Prostate gland (tissue), 2 donors: ENCODE data around the gene YOD1. TPM values are rescaled to one million over a fixed set of nuclear protein-coding genes. Genes with fewer than 3 reads are reported as not detected.

Experiments
- DNase-seq: peaks from one replicate; pipeline ENCODE4 v3.0.0-alpha.2; 2019; ENCODE audit warnings: low spot score
- H3K27ac ChIP-seq, 2 donors: fragments of 200-600 bp; sonication (generic); 2 replicates each; pipeline ENCODE4 v1.5.1; 2017 to 2019
- H3K27me3 ChIP-seq: fragments of 200-600 bp; sonication (generic); replicated peaks from 2 replicates; pipeline ENCODE4 v1.5.1; 2019; ENCODE audit not compliant: insufficient read depth
- H3K36me3 ChIP-seq, 2 donors: fragments of 200-600 bp; sonication (generic); 1 replicate in 1 of 2; 2 replicates in 1 of 2; pipeline versions ENCODE4 v1.5.1 to v1.8.1; 2017 to 2019
- H3K4me1 ChIP-seq: fragments of 200-600 bp; sonication (generic); replicated peaks from 2 replicates; pipeline ENCODE4 v1.5.1; 2019
- H3K4me3 ChIP-seq, 2 donors: fragments of 200-600 bp; sonication (generic); 2 replicates each; pipeline ENCODE4 v1.5.1; 2017 to 2019
- H3K9me3 ChIP-seq: fragments of 200-600 bp; sonication (generic); 2 replicates; pipeline ENCODE4 v1.5.1; 2017
- POLR2A ChIP-seq: fragments of 450-650 bp; IDR thresholded peaks from one replicate; pipeline ENCODE4 v1.6.1; 2016; ENCODE audit warnings: antibody characterized with exemption, mild to moderate bottlenecking
- POLR2AphosphoS5 ChIP-seq: sonication (generic); formaldehyde crosslinking; IDR thresholded peaks from one replicate; pipeline ENCODE4 v1.6.1; 2017; ENCODE audit warnings: antibody characterized with exemption
- WGBS: methylation state at CpG from one replicate; pipeline ENCODE4 v1.1.5; 2018; 5-methylcytosine and 5-hydroxymethylcytosine counted together
- intact Hi-C: fragments of 100-400 bp; cut with DNase I; formaldehyde crosslinking; loops from one replicate; pipeline ENCODE4 v1.14.2; 2022
- total RNA-seq, 2 donors: library from RNA; depleted of rRNA; stranded (reverse); fragments of >200 nt; gene quantifications; one replicate each; pipeline ENCODE4 v1.1.0, GENCODE V29; 2016
- TF ChIP-seq, protein P1 (sequence below), 4 experiments: fragments of 200-600 bp in 2 of 4; fragments of 450-650 bp in 2 of 4; sonication (generic) in 2 of 4; IDR thresholded peaks; 1 replicate in 3 of 4; 2 replicates in 1 of 4; pipeline ENCODE4 v1.5.1; 2016 to 2019; ENCODE audit warnings: antibody characterized with exemption in 4 of 4, mild to moderate bottlenecking in 2 of 4, moderate library complexity in 2 of 4

The YOD1 gene
- total RNA-seq, 2 donors from 2014 or later = 6.2 to 10.8 TPM

GRCh38 chr1:207056673-207057072, 5.7 kb upstream of the YOD1 start:
- Histone ChIP-seq H3K4me1 (no peaks in the 10 kb centered on the region), H3K9me3 (no peaks in the 10 kb centered on the region), H3K27me3 (no peaks in the 10 kb centered on the region), H3K36me3 (no peaks in the 10 kb centered on the region), H3K4me3 (no peak overlapping the region), H3K27ac (no peak overlapping the region)
- TF ChIP-seq, protein P1, sequence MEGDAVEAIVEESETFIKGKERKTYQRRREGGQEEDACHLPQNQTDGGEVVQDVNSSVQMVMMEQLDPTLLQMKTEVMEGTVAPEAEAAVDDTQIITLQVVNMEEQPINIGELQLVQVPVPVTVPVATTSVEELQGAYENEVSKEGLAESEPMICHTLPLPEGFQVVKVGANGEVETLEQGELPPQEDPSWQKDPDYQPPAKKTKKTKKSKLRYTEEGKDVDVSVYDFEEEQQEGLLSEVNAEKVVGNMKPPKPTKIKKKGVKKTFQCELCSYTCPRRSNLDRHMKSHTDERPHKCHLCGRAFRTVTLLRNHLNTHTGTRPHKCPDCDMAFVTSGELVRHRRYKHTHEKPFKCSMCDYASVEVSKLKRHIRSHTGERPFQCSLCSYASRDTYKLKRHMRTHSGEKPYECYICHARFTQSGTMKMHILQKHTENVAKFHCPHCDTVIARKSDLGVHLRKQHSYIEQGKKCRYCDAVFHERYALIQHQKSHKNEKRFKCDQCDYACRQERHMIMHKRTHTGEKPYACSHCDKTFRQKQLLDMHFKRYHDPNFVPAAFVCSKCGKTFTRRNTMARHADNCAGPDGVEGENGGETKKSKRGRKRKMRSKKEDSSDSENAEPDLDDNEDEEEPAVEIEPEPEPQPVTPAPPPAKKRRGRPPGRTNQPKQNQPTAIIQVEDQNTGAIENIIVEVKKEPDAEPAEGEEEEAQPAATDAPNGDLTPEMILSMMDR (IDR thresholded peaks at IDR 0.05) = no peak
- peak; percentile 10 for TF ChIP-seq POLR2AphosphoS5
- DNase-seq = no peak
- WGBS = 88% methylated on average over 6 of the region's 6 CpGs
- intact Hi-C loops = no loop called here

DNA sequence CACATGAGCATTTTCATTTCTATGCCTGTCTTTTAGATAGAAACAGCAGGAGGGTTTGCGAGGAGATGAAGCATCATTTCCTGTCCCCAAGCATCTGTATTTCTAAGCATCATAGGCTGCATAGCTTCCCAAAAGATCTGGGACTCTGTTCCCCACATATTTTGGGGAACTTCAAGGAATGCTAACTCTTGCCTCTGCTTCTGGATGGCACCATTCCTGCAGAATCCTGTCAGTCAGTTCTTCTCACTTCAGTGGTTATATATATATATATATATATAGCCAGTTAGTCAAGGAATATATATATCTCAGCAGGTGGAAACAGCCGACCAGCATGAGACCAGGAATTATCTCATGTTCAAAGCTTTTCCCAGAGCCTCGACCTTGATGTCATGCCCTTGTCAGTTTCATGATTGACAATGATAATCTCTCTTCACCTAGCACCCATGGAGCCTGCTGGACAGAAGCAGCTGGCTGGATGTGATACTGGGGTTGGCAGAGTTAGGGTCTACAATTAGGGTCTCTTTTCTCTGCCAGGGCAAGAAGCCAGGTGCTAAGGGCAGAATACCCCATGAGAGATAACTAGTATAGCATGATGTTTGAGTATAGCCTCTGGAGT, 4.5 kb upstream of the YOD1 start:
- Histone ChIP-seq H3K9me3 (no peaks in the 10 kb centered on the region), H3K4me3 (no peak overlapping the region), H3K4me1 (no peaks in the 10 kb centered on the region), H3K36me3 (no peaks in the 10 kb centered on the region), H3K27ac (no peak overlapping the region), H3K27me3 (no peaks in the 10 kb centered on the region)
- WGBS = 97% methylated on average over 3 of the region's 3 CpGs
- TF ChIP-seq POLR2A (no peak), POLR2AphosphoS5 (no peak)
- TF ChIP-seq, protein P1 (IDR thresholded peaks at IDR 0.05) = no peak
- no peak for DNase-seq
- intact Hi-C loops = no loop called here

DNA sequence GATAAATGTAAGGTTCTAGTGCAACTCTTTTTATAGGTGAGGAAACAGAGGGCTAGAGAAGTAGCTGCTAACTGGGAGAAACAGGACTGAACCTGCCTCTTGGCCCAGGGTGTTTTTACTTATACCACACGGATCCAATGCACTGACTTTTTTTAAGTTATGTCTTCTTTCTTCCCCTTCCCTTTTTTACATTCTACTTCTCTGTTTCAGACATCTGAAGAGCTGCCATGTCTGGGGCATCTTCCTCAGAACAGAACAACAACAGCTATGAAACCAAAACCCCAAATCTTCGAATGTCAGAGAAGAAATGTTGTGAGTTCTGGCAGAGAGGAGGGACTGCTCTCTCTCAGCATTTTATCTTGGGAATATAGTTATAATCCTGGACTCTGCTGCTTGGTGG, 3.5 kb upstream of the YOD1 start:
- intact Hi-C loops = no loop called here
- H3K4me1 ChIP-seq = no peaks in the 10 kb centered on the region
- no peaks in the 10 kb centered on the region for H3K27me3 ChIP-seq
- H3K36me3 ChIP-seq = no peaks in the 10 kb centered on the region
- H3K9me3 ChIP-seq = no peaks in the 10 kb centered on the region
- H3K4me3 ChIP-seq = no peak overlapping the region
- no peak for DNase-seq
- TF ChIP-seq, protein P1 (IDR thresholded peaks at IDR 0.05) = no peak
- no peak for TF ChIP-seq POLR2A
- TF ChIP-seq POLR2AphosphoS5 = no peak
- 50% methylated on average over 2 of the region's 2 CpGs for WGBS
- peak overlapping the region in 1 of 2 donors; percentile 28 for H3K27ac ChIP-seq

- H3K4me3 ChIP-seq = peak within 1 kb of the TSS; percentile 41 to 66
- H3K36me3 ChIP-seq = no peaks in the 10 kb centered on the region
- 3% methylated on average over 51 of the region's 56 CpGs for WGBS
- H3K27me3 ChIP-seq = no peaks in the 10 kb centered on the region
- H3K9me3 ChIP-seq = no peaks in the 10 kb centered on the region
- TF ChIP-seq POLR2AphosphoS5 (peak; percentile 96), POLR2A (peak; percentile 93)
- TF ChIP-seq, protein P1 (IDR thresholded peaks at IDR 0.05) = peak in 2 of 4 experiments; percentile 65
- DNase-seq = peak; percentile 100
- H3K27ac ChIP-seq = peak within 1 kb of the TSS; percentile 81 to 94
- H3K4me1 ChIP-seq = no peaks in the 10 kb centered on the region
- intact Hi-C loops = no loop called here
These were observed 2.1 kb upstream of the YOD1 start, which contains the start of gene PFKFB2 for GRCh38 chr1:207052911-207053769. Gene PFKFB2 (plus strand): TSS chr1:207053275. CDS start chr1:207054718, 1,443 bp downstream.
